WTC11 (cell line): ENCODE results near the gene SLC44A2. TPM values are rescaled to one million over a fixed set of nuclear protein-coding genes. Genes with fewer than 3 reads are reported as not detected.

ENCODE experiments used
- ATAC-seq: fragments of 200-7000 bp; cut with Tn5 transposase; 2 replicates; pipeline ENCODE4 v1.10.0; 2021; ENCODE audit warnings: mild to moderate bottlenecking, moderate library complexity
- CTCF ChIA-PET: fragments of 300-600 bp; sonication (Branson Sonifier 250); formaldehyde crosslinking; loops from one replicate; lab custom pipeline; 2021; ENCODE audit warnings: antibody characterized with exemption; lab: Charles Lee
- POLR2A ChIA-PET: fragments of 350-600 bp; sonication (Branson Sonifier 250); formaldehyde crosslinking; loops from one replicate; lab custom pipeline; 2021; ENCODE audit warnings: antibody characterized with exemption; lab: Charles Lee
- DNase-seq: peaks from one replicate; pipeline ENCODE4 v3.0.0; 2021; ENCODE audit warnings: low spot score
- H3K27ac Mint-ChIP-seq: 2 replicates; pipeline ENCODE4 v1.8.0; 2021; ENCODE audit warnings: mixed read lengths
- H3K27me3 Mint-ChIP-seq: 2 replicates; pipeline ENCODE4 v1.8.0; 2021; ENCODE audit warnings: low read depth, mild to moderate bottlenecking, moderate library complexity, mixed read lengths
- H3K36me3 Mint-ChIP-seq: 2 replicates; pipeline ENCODE4 v1.8.0; 2021; ENCODE audit warnings: mixed read lengths
- H3K4me1 Mint-ChIP-seq: 2 replicates; pipeline ENCODE4 v1.8.0; 2022; ENCODE audit warnings: mixed read lengths
- H3K4me3 Mint-ChIP-seq: 2 replicates; pipeline ENCODE4 v1.8.0; 2021; ENCODE audit warnings: mild to moderate bottlenecking, moderate library complexity, mixed read lengths
- H3K9me3 Mint-ChIP-seq: 2 replicates; pipeline ENCODE4 v1.8.0; 2021; ENCODE audit warnings: mixed read lengths
- ATF2 ChIP-seq: sonication (generic); formaldehyde crosslinking; IDR thresholded peaks from 2 replicates; pipeline ENCODE4 v1.8.1; 2022; ENCODE audit warnings: low read depth, missing genetic modification reagents, borderline replicate concordance
- CBFB ChIP-seq: sonication (generic); formaldehyde crosslinking; IDR thresholded peaks from 2 replicates; pipeline ENCODE4 v1.8.1; 2022; ENCODE audit warnings: mild to moderate bottlenecking, low read depth, missing genetic modification reagents
- CREM ChIP-seq: sonication (generic); formaldehyde crosslinking; IDR thresholded peaks from 2 replicates; pipeline ENCODE4 v1.8.1; 2022; ENCODE audit warnings: mild to moderate bottlenecking, missing genetic modification reagents, moderate library complexity
- EMX1 ChIP-seq: fragments of 250-450 bp; sonication (Bioruptor Pico); IDR thresholded peaks from 2 replicates; pipeline ENCODE4 v1.8.0; 2021; ENCODE audit warnings: mild to moderate bottlenecking
- GTF2I ChIP-seq: fragments of 250-450 bp; sonication (Bioruptor Pico); conservative IDR thresholded peaks from 2 replicates; pipeline ENCODE4 v1.4.0; 2021; ENCODE audit warnings: mild to moderate bottlenecking
- JAZF1 ChIP-seq: fragments of 250-450 bp; sonication (Bioruptor Pico); IDR thresholded peaks from 2 replicates; pipeline ENCODE4 v1.9.0; 2021; ENCODE audit warnings: moderate library complexity, mild to moderate bottlenecking, inconsistent platforms
- NFATC4 ChIP-seq: fragments of 250-450 bp; sonication (Bioruptor Pico); IDR thresholded peaks from 2 replicates; pipeline ENCODE4 v1.9.0; 2021; ENCODE audit warnings: mild to moderate bottlenecking
- NFE2L1 ChIP-seq: sonication (generic); formaldehyde crosslinking; IDR thresholded peaks from 2 replicates; pipeline ENCODE4 v1.8.1; 2023; ENCODE audit warnings: missing genetic modification reagents
- NR2C2 ChIP-seq: sonication (generic); formaldehyde crosslinking; IDR thresholded peaks from 2 replicates; pipeline ENCODE4 v1.8.0; 2022; ENCODE audit warnings: mild to moderate bottlenecking, missing genetic modification reagents
- SOX15 ChIP-seq: fragments of 250-450 bp; sonication (Bioruptor Pico); IDR thresholded peaks from 2 replicates; pipeline ENCODE4 v1.9.0; 2021; ENCODE audit warnings: mild to moderate bottlenecking
- STAT6 ChIP-seq: sonication (generic); formaldehyde crosslinking; conservative IDR thresholded peaks from 2 replicates; pipeline ENCODE4 v1.8.1; 2023; ENCODE audit warnings: mild to moderate bottlenecking, low read depth, missing genetic modification reagents, moderate library complexity
- ZNF263 ChIP-seq: sonication (generic); formaldehyde crosslinking; IDR thresholded peaks from 2 replicates; pipeline ENCODE4 v1.8.1; 2022; ENCODE audit warnings: low read depth, mild to moderate bottlenecking, moderate library complexity, missing genetic modification reagents
- ZNF532 ChIP-seq: fragments of 250-450 bp; sonication (Bioruptor Pico); IDR thresholded peaks from 2 replicates; pipeline ENCODE4 v1.9.0; 2021; ENCODE audit warnings: mild to moderate bottlenecking, borderline replicate concordance
- total RNA-seq: library from RNA; stranded (reverse); gene quantifications from 3 replicates; pipeline ENCODE4 v1.2.3, GENCODE V29; 2021
- TF ChIP-seq, protein P1 (sequence below): sonication (generic); formaldehyde crosslinking; IDR thresholded peaks from 2 replicates; pipeline ENCODE4 v1.8.1; 2022; ENCODE audit warnings: mild to moderate bottlenecking, moderate library complexity, missing genetic modification reagents
- TF ChIP-seq, protein P2 (sequence below): fragments of 250-450 bp; sonication (Bioruptor Pico); IDR thresholded peaks from 2 replicates; pipeline ENCODE4 v2.1.2; 2022; ENCODE audit warnings: mild to moderate bottlenecking, moderate library complexity
- TF ChIP-seq, protein P3 (sequence below): sonication (generic); formaldehyde crosslinking; IDR thresholded peaks from 2 replicates; pipeline ENCODE4 v1.8.1; 2022; ENCODE audit warnings: missing genetic modification reagents, borderline replicate concordance
- TF ChIP-seq, protein P4 (sequence below): sonication (generic); formaldehyde crosslinking; IDR thresholded peaks from 2 replicates; pipeline ENCODE4 v1.8.1; 2023; ENCODE audit warnings: mild to moderate bottlenecking, missing genetic modification reagents, borderline replicate concordance
- TF ChIP-seq, protein P5 (sequence below): sonication (generic); formaldehyde crosslinking; IDR thresholded peaks from 2 replicates; pipeline ENCODE4 v1.8.1; 2023; ENCODE audit warnings: mild to moderate bottlenecking, moderate library complexity, missing genetic modification reagents

Gene SLC44A2
- total RNA-seq, 1 experiment from 2014 or later: 109 TPM

- TF ChIP-seq, protein P1, sequence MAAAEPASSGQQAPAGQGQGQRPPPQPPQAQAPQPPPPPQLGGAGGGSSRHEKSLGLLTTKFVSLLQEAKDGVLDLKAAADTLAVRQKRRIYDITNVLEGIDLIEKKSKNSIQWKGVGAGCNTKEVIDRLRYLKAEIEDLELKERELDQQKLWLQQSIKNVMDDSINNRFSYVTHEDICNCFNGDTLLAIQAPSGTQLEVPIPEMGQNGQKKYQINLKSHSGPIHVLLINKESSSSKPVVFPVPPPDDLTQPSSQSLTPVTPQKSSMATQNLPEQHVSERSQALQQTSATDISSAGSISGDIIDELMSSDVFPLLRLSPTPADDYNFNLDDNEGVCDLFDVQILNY (CRISPR knock-in tag): no peak
- TF ChIP-seq, protein P2, sequence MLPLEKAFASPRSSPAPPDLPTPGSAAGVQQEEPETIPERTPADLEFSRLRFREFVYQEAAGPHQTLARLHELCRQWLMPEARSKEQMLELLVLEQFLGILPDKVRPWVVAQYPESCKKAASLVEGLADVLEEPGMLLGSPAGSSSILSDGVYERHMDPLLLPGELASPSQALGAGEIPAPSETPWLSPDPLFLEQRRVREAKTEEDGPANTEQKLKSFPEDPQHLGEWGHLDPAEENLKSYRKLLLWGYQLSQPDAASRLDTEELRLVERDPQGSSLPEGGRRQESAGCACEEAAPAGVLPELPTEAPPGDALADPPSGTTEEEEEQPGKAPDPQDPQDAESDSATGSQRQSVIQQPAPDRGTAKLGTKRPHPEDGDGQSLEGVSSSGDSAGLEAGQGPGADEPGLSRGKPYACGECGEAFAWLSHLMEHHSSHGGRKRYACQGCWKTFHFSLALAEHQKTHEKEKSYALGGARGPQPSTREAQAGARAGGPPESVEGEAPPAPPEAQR (CRISPR knock-in tag): no peak
- TF ChIP-seq NFE2L1 (CRISPR knock-in tag) (no peak), EMX1 (CRISPR knock-in tag) (no peak), JAZF1 (CRISPR knock-in tag) (no peak)
- TF ChIP-seq, protein P3, sequence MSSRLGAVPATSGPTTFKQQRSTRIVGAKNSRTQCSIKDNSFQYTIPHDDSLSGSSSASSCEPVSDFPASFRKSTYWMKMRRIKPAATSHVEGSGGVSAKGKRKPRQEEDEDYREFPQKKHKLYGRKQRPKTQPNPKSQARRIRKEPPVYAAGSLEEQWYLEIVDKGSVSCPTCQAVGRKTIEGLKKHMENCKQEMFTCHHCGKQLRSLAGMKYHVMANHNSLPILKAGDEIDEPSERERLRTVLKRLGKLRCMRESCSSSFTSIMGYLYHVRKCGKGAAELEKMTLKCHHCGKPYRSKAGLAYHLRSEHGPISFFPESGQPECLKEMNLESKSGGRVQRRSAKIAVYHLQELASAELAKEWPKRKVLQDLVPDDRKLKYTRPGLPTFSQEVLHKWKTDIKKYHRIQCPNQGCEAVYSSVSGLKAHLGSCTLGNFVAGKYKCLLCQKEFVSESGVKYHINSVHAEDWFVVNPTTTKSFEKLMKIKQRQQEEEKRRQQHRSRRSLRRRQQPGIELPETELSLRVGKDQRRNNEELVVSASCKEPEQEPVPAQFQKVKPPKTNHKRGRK (CRISPR knock-in tag): no peak
- TF ChIP-seq, all 79 proteins: peak for 0
Observed at GRCh38 chr19:10677751-10678150, 52.4 kb downstream of the SLC44A2 start (continued).

DNA sequence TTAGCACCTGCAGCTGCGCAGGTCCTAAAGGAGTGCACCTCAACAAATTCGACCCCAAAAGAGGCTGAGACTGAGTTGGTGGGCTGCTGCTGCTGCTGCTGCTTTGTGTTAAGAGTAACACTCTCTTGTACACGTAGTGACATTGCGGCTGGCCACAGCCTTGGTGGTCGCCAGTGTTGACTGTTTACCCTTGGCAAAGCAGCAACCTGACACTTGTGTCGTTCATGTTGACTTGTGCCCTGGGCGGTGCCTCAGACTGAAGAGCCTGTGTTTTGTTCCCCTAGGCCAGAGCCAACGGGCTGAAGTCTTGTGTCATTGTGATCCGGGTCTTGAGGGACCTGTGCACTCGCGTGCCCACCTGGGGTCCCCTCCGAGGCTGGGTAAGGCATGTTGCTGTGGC lies 53.5 kb downstream of the SLC44A2 start:
- ATAC-seq: no peak
- no peak for DNase-seq
- Mint-ChIP-seq H3K27me3 (no peaks in the 10 kb centered on the region), H3K27ac (no peak overlapping the region), H3K9me3 (no peaks in the 10 kb centered on the region), H3K4me1 (no peaks in the 10 kb centered on the region), H3K36me3 (peaks cover 90% of the 10 kb centered on the region), H3K4me3 (no peak overlapping the region)
- ChIA-PET CTCF (interaction anchor here (1.2 kb wide), 1 partner anchor 21 kb away, joined by 3 read pairs; no protein-coding TSS in a partner anchor), POLR2A (no interaction called here)
- no peak for TF ChIP-seq ZNF532 (CRISPR knock-in tag)
- TF ChIP-seq SOX15 (CRISPR knock-in tag): no peak
- TF ChIP-seq, protein P4, sequence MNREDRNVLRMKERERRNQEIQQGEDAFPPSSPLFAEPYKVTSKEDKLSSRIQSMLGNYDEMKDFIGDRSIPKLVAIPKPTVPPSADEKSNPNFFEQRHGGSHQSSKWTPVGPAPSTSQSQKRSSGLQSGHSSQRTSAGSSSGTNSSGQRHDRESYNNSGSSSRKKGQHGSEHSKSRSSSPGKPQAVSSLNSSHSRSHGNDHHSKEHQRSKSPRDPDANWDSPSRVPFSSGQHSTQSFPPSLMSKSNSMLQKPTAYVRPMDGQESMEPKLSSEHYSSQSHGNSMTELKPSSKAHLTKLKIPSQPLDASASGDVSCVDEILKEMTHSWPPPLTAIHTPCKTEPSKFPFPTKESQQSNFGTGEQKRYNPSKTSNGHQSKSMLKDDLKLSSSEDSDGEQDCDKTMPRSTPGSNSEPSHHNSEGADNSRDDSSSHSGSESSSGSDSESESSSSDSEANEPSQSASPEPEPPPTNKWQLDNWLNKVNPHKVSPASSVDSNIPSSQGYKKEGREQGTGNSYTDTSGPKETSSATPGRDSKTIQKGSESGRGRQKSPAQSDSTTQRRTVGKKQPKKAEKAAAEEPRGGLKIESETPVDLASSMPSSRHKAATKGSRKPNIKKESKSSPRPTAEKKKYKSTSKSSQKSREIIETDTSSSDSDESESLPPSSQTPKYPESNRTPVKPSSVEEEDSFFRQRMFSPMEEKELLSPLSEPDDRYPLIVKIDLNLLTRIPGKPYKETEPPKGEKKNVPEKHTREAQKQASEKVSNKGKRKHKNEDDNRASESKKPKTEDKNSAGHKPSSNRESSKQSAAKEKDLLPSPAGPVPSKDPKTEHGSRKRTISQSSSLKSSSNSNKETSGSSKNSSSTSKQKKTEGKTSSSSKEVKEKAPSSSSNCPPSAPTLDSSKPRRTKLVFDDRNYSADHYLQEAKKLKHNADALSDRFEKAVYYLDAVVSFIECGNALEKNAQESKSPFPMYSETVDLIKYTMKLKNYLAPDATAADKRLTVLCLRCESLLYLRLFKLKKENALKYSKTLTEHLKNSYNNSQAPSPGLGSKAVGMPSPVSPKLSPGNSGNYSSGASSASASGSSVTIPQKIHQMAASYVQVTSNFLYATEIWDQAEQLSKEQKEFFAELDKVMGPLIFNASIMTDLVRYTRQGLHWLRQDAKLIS (CRISPR knock-in tag): no peak
- TF ChIP-seq NR2C2 (CRISPR knock-in tag): no peak
- TF ChIP-seq CBFB (CRISPR knock-in tag): no peak
- no peak for TF ChIP-seq ZNF263 (CRISPR knock-in tag)
- TF ChIP-seq GTF2I (CRISPR knock-in tag): no peak
- TF ChIP-seq, protein P5, sequence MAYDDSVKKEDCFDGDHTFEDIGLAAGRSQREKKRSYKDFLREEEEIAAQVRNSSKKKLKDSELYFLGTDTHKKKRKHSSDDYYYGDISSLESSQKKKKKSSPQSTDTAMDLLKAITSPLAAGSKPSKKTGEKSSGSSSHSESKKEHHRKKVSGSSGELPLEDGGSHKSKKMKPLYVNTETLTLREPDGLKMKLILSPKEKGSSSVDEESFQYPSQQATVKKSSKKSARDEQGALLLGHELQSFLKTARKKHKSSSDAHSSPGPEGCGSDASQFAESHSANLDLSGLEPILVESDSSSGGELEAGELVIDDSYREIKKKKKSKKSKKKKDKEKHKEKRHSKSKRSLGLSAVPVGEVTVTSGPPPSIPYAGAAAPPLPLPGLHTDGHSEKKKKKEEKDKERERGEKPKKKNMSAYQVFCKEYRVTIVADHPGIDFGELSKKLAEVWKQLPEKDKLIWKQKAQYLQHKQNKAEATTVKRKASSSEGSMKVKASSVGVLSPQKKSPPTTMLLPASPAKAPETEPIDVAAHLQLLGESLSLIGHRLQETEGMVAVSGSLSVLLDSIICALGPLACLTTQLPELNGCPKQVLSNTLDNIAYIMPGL (CRISPR knock-in tag): no peak
- TF ChIP-seq CREM (CRISPR knock-in tag): no peak
- no peak for TF ChIP-seq NFATC4 (CRISPR knock-in tag)
- no peak for TF ChIP-seq STAT6 (CRISPR knock-in tag)
- no peak for TF ChIP-seq ATF2
